Right ventricle myocardium inferior (tissue), 1 donor: ENCODE data around the gene PPM1J. TPM values are rescaled to one million over a fixed set of nuclear protein-coding genes. Genes with fewer than 3 reads are reported as not detected.
"Not testable (repeated sequence)": the region's sequence is repeated elsewhere in the genome, so short reads cannot be mapped to it uniquely, and the experiment has no call there.

Source experiments
- ATAC-seq: fragments of 200-7000 bp; cut with Tn5 transposase; one replicate; pipeline ENCODE4 v1.9.1; 2020; ENCODE audit warnings: mild to moderate bottlenecking, moderate library complexity
- DNase-seq: peaks from one replicate; pipeline ENCODE4 v3.0.0; 2021; ENCODE audit errors: missing footprints
- intact Hi-C: fragments of 100-400 bp; cut with DNase I; formaldehyde crosslinking; loops from one replicate; pipeline ENCODE4 v1.11.0; 2022
- long read RNA-seq: library from polyadenylated mRNA; unstranded; transcript quantifications from one replicate; pipeline ENCODE4 v2.0.0, GENCODE V29; 2021
- total RNA-seq: library from RNA; stranded (reverse); fragmentation: NEBNext Ultra II Directional; extraction: Animal tissue kit (Norgen Biotek cat#: 25700); gene quantifications from one replicate; pipeline ENCODE4 v1.2.1, GENCODE V29; 2021
- donor health status: DM: no; HTN: yes; CAD: no; lungs with severe emphysema.

Gene PPM1J
- total RNA-seq, result 5.3 TPM
- long read RNA-seq, transcript PPM1J-201 (10 exons, 1,863 nt), result major isoform, 7 of 8 reads
- long read RNA-seq, partial matches to known transcripts, result 0 of 8 reads
- long read RNA-seq, other reads (novel, unspliced or antisense), result 1 of 8 reads

- intact Hi-C loops, result loop anchor here (1.0 to 5.0 kb wide), 5 partner anchors 89 to 962 kb away; partner anchors contain the start of gene SLC16A1
- DNase-seq (peak; percentile 99), ATAC-seq (peak; percentile 89)
Observed at GRCh38 chr1:112715264-112716053, at the start of gene PPM1J. PPM1J (minus strand) TSS chr1:112715332; CDS start chr1:112715301, 31 bp downstream.

- intact Hi-C loops, result no loop called here
- DNase-seq (no peak), ATAC-seq (no peak)
Observed at GRCh38 chr1:112762541-112763500, 47.7 kb upstream of the PPM1J start.

DNA sequence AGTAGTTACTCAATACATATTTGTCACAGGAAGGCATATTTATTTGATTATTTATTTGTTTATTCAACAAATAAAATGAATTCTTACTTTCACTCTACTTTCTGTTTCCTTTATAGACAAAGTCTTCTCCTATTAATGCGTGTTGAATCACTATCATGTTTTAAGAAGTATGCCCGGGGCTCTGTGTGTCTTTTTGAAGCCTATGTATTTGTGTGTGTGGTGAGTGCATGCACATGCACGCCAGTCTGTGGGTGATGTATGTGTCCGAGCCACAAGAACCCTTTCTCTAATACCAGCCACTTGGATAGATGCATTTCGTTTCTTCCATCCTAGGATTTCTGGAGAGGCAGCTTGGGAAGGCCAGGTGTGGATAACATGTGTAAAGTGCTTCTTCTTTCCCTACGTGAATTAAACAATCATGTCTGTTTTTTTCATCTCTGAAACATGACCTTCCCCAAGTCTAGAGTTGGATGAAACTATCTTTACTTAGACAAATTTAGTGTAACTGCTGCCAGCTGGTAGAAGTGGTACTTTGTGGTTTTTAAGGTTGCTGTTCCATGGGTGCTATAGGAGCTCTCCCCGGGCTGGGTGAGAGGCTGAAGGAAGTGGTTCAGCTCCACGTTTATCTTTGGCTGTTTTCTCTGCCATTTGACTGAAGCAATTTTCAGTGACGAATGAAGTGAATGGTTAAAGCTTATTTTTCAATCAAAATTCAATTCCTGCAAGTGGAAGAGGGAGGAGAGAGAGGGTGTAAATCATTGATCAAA, 46.8 kb upstream of the PPM1J start:
- no peak for ATAC-seq
- intact Hi-C loops, result no loop called here
- DNase-seq, result no peak

DNA sequence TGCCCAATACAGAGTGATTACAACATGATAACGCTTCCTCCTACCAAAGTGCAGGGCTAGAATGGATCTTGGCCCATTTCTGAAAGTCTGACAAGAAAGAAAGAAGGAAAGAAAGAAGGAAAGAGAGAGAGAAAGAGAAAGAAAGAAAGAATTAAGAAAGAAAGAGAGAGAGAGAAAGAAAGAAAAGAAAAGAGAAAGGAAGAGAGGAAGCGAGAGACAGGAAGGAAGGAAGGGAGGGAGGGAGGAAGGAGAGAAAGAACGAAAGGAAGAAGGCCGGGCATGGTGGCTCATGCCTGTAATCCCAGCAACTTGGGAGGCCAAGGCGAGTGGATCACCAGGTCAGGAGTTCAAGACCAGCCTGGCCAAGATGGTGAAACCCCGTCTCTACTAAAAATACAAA, 44.1 kb upstream of the PPM1J start:
- intact Hi-C loops, result no loop called here
- DNase-seq (no peak), ATAC-seq (no peak)

GRCh38 chr1:112754116-112754628, 39.0 kb upstream of the PPM1J start:
- intact Hi-C loops, result no loop called here
- no peak for ATAC-seq
- DNase-seq, result no peak

- no peak for ATAC-seq
- intact Hi-C loops, result no loop called here
- DNase-seq, result no peak
Observed at GRCh38 chr1:112748396-112748795, 33.3 kb upstream of the PPM1J start.

DNA sequence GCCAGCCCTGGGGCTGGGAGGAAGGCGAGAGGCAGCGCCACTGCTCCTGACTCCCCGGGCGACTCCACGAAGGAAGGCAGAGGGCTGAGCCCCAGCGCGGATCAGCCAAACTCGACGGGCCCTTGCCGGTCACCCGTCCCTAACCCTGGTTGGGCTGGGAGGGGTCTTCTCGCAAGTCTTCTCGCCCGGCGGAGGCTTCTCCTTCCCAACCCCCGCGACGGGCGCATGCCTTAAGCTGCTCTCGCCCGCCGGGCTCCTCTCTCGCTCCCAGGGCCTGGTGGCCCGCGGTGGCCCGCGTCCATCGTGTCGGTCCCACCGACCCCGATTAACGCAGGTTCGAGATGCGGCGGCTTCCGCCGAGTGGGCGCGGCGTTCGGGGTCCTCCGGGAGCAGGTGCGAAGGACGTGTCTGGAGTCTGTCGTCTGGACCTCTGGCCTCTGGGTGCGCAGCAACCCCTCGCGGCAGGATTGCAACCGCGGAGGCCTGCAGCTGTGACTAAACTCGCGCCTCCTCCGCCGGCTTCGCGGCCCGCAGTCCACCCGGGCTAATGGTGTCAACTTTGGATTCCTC, 29.0 kb upstream of the PPM1J start:
- intact Hi-C loops, result no loop called here
- peak; percentile 39 for ATAC-seq
- no peak for DNase-seq

- DNase-seq (no peak), ATAC-seq (no peak)
- intact Hi-C loops, result no loop called here
Observed at GRCh38 chr1:112743174-112744008, 28.3 kb upstream of the PPM1J start.

DNA sequence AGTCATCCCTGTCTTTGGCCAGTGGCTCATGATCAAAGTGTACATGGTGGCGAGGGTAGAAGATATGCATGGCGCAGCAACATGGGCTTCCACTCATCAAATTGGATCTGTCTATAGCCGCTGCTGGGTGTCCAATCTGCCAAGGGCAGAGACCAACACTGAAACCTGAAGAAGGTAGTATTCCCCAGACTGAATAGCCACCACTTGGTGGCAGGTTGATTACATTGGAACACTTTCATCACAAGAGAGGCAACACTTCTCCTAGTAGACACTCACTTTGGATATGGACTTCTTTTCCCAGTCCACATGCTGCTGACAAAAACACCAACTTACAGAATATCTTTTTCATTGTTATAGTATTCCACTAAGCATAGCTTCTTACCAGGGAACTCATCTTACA, 22.4 kb upstream of the PPM1J start:
- DNase-seq (no peak), ATAC-seq (no peak)
- intact Hi-C loops, result no loop called here

DNA sequence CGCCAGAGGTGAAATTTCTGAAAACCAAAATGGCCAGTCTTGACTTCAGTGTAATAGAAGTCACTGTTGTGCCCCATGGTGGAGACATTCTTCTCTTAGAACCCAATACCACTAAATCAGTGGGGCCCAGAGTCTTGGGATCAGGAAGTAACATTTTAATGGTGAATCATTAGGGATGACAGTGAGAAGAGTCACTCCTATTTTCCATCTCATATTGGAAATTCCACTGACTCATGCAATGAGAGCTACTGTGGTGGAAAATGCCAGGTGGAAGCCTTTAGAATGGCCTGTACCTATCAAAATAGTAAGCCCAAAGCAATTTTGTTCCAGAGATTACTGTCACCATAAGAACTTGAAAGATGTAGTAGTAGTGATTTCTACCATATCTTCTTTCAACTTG, 20.6 kb upstream of the PPM1J start:
- intact Hi-C loops, result no loop called here
- DNase-seq, result no peak
- ATAC-seq, result no peak

DNA sequence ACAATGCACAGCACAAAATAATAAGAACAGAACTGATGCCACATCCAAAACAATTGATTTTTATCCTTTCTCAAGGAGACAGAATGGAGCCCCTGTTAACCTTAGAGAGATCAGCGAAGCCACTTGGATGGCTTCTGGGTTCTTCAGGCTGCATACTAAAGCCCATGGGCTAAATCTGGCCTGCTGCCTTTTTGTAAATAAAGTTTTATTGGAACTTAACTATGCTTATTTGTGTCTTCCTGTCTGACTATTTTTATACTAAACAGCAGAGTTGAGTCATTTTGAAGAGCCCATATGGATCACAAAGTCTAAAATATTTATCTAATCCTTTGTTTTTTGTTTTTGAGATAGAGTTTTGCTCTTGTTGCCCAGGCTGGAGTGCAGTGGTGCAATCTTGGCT, 16.3 kb upstream of the PPM1J start:
- ATAC-seq, result no peak

DNA sequence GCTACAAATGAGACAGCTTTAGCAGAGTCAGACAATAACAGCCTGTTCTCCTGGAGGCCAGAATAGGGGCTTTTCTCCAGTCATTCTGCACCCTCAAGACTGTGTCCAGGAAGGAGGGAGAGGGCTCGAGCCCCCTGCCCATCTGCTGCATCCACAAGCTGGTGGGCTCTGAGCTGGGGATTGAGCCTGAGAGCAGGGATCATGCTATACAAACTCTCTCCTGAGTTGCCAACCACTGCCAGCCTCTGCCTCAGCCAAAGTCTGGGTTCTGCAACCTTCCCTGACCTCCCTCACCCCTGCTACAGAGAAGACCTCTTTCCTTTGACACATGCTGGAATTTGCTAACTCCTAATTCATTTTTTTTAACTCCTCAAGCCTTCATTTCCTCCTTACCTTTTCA, 14.8 kb upstream of the PPM1J start:
- intact Hi-C loops, result no loop called here
- DNase-seq (no peak), ATAC-seq (no peak)

More for the DNA sequence above, 16.3 kb upstream of the PPM1J start:
- intact Hi-C loops, result no loop called here
- no peak for DNase-seq

DNA sequence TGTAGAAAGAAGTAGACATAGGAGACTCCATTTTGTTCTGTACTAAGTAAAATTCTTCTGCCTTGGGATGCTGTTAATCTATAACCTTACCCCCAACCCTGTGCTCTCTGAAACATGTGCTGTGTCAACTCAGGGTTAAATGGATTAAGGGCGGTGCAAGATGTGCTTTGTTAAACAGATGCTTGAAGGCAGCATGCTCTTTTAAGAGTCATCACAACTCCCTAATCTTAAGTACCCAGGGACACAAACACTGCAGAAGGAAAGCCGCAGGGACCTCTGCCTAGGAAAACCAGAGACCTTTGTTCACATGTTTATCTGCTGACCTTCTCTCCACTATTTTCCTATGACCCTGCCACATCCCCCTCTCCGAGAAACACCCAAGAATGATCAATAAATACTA, 13.9 kb upstream of the PPM1J start:
- DNase-seq, intact Hi-C loops: not testable (repeated sequence)

DNA sequence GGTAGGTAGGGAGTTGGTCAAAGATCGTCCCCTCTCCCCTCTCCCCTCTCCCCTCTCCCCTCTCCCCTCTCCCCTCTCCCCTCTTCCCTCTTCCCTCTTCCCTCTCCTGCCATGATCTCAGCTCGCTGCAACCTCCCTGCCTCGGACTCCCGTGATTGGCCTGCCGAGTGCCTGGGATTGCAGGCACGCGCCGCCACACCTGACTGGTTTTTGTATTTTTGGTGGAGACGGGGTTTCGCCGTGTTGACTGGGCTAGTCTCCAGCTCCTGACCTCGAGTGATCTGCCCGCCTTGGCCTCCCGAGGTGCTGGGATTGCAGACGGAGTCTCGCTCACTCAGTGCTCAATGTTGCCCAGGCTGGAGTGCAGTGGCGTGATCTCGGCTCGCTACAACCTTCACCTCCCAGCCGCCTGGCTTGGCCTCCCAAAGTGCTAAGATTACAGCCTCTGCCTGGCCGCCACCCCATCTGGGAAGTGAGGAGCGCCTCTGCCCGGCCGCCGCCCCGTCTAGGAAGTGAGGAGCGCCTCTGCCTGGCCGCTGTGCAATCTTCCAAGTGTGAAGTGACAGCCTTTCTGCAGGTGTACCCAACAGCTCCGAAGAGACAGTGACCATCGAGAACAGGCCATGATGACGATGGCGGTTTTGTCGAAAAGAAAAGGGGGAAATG, 13.3 kb upstream of the PPM1J start:
- ATAC-seq, intact Hi-C loops, DNase-seq: not testable (repeated sequence)

More for the DNA sequence above, 13.9 kb upstream of the PPM1J start:
- not testable (repeated sequence) for ATAC-seq

DNA sequence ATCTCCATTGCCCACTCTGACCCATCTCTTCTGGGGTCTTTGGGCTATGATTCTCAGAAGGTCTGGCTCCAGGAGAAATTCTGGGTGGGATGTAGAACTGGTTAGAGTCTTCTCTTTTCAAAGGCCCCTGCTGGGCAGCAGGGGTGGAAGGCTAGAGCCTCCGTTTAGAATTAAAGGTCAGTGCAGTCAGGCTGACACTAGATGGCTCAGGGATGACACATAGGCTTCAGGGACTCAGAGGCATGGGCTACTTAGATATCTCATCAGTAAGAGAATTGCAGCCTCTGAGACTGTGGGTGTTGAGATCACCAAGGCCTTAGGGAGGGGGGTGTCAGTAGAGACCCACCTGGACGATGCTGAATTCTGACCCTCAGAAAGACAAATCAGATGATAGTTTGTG, 12.6 kb upstream of the PPM1J start:
- DNase-seq, result no peak
- intact Hi-C loops, result no loop called here
- no peak for ATAC-seq

DNA sequence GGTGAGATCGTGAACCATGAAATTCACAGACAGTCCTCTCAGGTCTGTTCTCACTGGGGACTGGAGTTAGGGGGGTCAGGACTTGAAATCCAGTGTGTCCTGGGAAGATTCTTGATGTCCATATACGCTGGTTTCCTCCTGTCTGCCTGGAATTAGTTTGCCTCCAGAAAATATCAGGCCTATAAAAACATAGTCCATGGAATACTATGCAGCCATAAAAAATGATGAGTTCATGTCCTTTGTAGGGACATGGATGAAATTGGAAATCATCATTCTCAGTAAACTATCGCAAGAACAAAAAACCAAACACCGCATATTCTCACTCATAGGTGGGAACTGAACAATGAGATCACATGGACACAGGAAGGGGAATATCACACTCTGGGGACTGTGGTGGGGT, 9.1 kb upstream of the PPM1J start:
- ATAC-seq, DNase-seq, intact Hi-C loops: not testable (repeated sequence)

DNA sequence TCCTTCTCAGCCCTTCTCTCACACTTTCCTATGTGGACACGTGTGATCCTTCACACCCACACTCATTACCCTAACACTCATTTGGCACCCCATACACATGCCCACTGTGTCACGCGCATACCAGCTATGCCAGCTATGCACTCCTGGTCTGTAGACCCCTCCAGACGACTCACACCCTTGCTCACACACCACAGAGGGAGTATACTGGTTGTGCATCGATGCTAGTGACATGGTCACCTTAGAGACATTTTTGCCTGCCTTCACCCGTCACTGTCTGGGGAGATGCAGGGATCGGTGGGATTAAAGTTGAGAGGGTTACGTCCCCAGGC, 8.3 kb upstream of the PPM1J start:
- DNase-seq (no peak), ATAC-seq (no peak)
- intact Hi-C loops, result no loop called here
